Measurements from ENCODE around the gene PTPRN2.
"Not testable (repeated sequence)": the region's sequence is repeated elsewhere in the genome, so short reads cannot be mapped to it uniquely, and the experiment has no call there.

Gene PTPRN2

GRCh38 chr7:158331826-158332450 is 255.7 kb downstream of the PTPRN2 start:
- DNase-seq = not testable (repeated sequence)

GRCh38 chr7:158329686-158330085 is 257.9 kb downstream of the PTPRN2 start:
- no peak for DNase-seq

- no peak for DNase-seq
These were observed 258.5 kb downstream of the PTPRN2 start for GRCh38 chr7:158329014-158329610.

- no peak for DNase-seq
These were observed 259.1 kb downstream of the PTPRN2 start for GRCh38 chr7:158328376-158329013.

GRCh38 chr7:158327571-158328180 is 259.9 kb downstream of the PTPRN2 start:
- DNase-seq = no peak

- DNase-seq = no peak
These were observed 260.6 kb downstream of the PTPRN2 start for GRCh38 chr7:158327012-158327411.

GRCh38 chr7:158325530-158326381 is 261.9 kb downstream of the PTPRN2 start:
- DNase-seq = no peak

GRCh38 chr7:158324397-158325360 is 262.9 kb downstream of the PTPRN2 start:
- no peak for DNase-seq

GRCh38 chr7:158323741-158324396 is 263.8 kb downstream of the PTPRN2 start:
- DNase-seq = no peak

GRCh38 chr7:158322616-158323530 is 264.8 kb downstream of the PTPRN2 start:
- no peak for DNase-seq

- DNase-seq = no peak
These were observed 265.5 kb downstream of the PTPRN2 start for GRCh38 chr7:158321936-158322615.

- DNase-seq = no peak
These were observed 266.4 kb downstream of the PTPRN2 start for GRCh38 chr7:158321056-158321700.

- no peak for DNase-seq
These were observed 267.3 kb downstream of the PTPRN2 start for GRCh38 chr7:158320328-158320727.

- no peak for DNase-seq
These were observed 269.1 kb downstream of the PTPRN2 start for GRCh38 chr7:158318511-158318913.

GRCh38 chr7:158317238-158318205 is 270.1 kb downstream of the PTPRN2 start:
- DNase-seq = no peak

GRCh38 chr7:158316466-158317031 is 271.1 kb downstream of the PTPRN2 start:
- no peak for DNase-seq

GRCh38 chr7:158315881-158316280 is 271.7 kb downstream of the PTPRN2 start:
- DNase-seq = no peak

Measured in SIG-M5 (cell line).